ENCODE measurements around the gene SYNRG.

SYNRG gene

GRCh38 chr17:37465069-37465616 is 144.1 kb downstream of the SYNRG start:
- TF ChIP-seq CREB1 (IDR thresholded peaks at IDR 0.05; ENCODE audit: low read depth) = no peak
- TF ChIP-seq RAD21 (IDR thresholded peaks at IDR 0.05; ENCODE audit: low read depth) = no peak
- TF ChIP-seq REST (IDR thresholded peaks at IDR 0.05; ENCODE audit: low read depth) = no peak
- TF ChIP-seq EP300 (IDR thresholded peaks at IDR 0.05; ENCODE audit: borderline replicate concordance) = no peak
- TF ChIP-seq YY1 (IDR thresholded peaks at IDR 0.05; ENCODE audit: low read depth) = no peak
- no peak for TF ChIP-seq USF1 (IDR thresholded peaks at IDR 0.05)
- no peak for TF ChIP-seq EGR1 (IDR thresholded peaks at IDR 0.05)
- TF ChIP-seq NFIC (IDR thresholded peaks at IDR 0.05) = no peak
- no peak for TF ChIP-seq TAF1 (IDR thresholded peaks at IDR 0.05; ENCODE audit: low read depth)
